NCI-H446 (cell line): ENCODE results near the gene UBE2J2.
"Not testable (repeated sequence)": the region's sequence is repeated elsewhere in the genome, so short reads cannot be mapped to it uniquely, and the experiment has no call there.

Experiments used
- DNase-seq, 2 experiments: peaks; one replicate each; lab custom pipeline; 2025; lab: John Stamatoyannopoulos, UW

UBE2J2 gene

DNA sequence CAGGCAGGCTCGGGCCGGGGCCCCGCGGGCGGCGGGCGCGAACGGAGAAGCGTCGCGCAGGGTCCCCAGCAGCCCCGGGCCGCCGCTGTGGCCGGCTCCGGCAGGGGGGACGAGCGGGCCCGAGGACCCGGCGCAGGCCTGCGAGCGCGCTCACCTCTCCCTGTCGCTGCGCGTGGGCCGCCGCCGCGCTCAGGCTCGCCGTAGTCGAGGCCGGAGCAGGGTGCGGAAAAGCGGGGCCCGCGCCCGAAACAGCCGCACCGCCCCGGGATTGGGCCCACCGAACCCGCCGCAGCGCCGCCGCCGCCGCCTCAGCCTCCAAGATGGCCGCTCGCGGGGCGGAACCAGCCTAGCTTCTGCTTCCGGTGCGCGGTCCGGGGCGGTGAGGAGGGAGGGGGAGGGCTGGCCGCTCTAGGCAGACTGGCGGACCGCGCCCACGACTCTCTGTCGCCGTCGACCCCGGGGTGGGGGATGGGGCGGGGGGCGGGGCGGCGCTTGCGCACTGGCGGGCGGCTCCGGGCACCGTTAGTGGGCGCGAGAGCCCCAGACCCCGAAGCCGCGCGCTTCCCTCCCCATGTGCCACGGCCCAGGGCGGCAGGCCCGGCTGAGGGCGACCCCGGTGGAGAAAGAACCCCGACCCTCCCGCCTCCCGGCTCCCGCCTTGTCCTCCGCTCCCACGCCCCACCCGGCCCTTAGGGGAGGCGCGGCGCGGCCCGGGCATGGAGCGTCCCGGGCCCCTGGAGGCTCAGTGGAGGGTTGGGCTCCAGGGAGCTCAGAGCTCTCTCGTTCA is at the start of gene UBE2J2:
Gene UBE2J2, minus strand, starts transcription at position 343 of the 787 bp plus-strand sequence. CDS start 5,862 bp downstream, outside the sequence.
- peak; percentile 65 to 93 for DNase-seq

DNA sequence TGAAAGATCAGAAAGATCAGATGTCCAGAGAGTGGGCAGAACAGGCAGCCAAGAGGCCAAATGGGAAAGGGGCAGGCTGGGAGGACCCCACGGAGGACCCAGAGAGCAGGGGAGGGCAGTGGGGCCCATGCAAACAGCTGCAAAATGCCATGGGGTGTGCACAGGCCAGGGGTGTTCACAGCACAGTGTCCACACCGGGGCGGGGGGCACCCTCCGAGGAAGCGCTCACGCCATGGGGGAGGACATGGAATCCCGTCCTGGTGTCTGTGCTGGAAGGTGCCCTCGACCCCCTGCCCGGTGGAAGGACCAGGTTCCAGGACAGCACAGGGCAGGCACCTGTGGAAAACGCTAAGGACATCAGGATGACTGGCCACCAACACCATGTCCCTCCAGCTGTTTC is 49.3 kb upstream of the UBE2J2 start:
- DNase-seq: no peak

GRCh38 chr1:1322418-1322817 is 48.8 kb upstream of the UBE2J2 start:
- DNase-seq: no peak

DNA sequence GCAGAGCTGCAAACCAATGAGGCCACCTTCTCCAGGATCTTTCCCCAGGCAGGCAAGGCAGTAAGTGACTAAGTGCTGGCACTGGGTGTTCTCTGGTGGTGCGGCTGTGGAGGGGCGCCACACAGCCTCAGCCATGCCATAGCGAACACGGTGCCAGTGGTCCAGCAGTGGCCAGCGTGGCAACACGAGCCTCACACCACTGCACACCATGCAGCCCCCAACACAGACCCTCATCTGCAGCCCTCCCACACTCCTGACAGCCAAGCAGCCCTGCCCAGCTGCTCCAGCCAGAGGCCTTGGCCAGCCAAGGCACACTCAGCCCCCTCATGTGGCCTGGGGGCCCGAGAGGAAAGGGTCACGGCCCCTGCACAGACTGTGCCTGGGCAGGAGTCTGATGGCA is 47.8 kb upstream of the UBE2J2 start:
- DNase-seq: no peak

DNA sequence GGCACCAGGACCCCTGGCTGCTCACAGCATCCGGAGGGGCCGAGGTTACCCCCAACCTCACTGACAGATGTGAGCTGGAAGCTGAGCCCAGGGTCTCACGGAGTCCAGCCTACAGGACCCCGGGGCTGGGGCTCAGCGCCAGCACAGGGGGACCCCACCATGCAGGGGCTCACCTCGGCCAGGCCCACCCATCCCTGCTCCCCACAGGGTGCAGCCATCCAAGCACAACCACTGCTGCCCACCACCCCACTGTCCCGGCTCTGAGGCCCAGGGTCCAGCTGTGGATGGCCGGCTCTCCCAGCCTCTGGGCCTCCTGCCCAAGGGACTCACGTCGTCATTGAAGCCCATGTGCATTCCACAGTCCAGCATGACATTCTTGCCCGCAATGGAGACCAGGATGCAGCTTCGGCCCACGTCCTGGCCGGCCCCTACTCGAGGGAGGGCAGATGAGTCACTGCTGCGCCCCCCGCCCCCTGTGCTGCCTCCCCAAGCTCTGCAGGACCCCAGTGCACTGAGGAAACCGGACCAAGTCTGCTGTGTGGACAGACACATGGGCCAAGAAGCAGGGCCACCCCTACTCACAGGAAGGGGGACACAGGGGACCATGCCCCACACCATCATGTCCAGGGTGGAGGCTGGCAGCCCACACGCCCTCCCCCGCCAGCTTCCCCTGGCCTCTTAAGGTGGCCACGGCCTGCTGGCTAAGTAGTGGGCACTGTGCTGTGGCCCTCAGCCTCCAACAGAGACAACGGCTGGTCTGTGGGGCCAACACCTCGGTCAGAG is 47.2 kb upstream of the UBE2J2 start:
- no peak for DNase-seq

- no peak for DNase-seq
Measured at GRCh38 chr1:1319646-1319941, 45.9 kb upstream of the UBE2J2 start.

DNA sequence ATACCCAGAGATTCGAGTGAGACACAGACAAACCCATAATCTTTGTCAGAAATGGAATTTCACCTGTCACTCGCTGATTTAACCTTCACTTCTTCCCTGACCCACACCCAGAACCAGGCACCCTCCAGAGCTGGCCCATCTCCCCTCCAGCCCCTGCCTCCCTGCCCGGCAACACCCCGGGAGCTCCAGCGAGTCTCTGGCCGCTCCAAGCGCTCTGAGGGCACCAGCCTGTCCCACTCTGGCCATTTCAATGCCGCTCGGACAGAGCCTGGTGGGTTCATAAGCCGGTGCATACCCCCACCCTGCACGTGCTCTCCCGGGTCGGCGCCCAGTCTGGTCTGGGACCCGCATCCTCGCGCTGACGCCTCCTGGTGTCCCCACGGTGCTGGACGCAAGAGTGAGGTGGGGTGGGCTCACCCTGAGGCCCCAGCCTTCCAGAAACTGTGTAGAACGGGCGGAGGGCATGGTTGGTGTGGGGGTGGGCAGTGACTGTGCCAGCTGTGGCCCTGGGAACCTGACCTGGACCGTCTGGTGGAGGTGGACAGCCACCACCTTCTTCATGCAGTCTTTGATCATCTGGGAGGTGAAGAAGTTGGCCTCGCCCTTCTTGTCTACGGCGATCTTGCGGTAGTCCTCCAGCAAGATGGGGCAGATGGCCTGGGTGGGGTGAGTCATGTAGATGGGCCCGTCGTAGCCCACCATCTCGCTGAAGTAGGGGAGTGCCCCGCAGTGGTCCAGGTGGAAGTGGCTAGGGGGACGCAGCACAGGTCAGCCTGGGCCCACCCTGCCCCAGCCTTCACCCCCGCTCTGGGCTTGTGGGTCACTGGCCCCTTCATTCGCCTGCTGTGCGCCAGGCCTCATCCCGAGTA is 45.4 kb upstream of the UBE2J2 start:
- DNase-seq: no peak

- DNase-seq: peak; percentile 87
Measured at GRCh38 chr1:1318131-1318652, 44.5 kb upstream of the UBE2J2 start.

- no peak for DNase-seq
Measured at GRCh38 chr1:1317420-1317819, 43.8 kb upstream of the UBE2J2 start.

DNA sequence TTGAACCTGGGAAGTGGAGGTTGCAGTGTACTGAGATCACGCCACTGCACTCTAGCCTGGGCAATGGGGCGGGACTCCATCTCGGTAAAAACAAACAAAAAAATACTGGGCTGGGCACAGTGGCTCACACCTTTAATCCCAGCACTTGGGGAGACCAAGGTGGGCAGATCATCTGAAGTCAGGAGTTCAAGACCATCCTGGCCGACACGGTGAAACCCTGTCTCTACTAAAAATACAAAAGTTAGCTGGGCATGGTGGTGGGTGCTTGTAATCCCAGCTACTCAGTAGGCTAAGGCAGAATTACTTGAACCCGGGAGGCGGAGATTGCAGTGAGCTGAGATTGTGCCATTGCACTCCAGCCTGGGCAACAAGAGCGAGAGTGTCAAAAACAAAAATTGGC is 42.5 kb upstream of the UBE2J2 start:
- DNase-seq: not testable (repeated sequence)

GRCh38 chr1:1315435-1315954 is 41.8 kb upstream of the UBE2J2 start:
- DNase-seq: no peak

GRCh38 chr1:1314678-1315335 is 41.2 kb upstream of the UBE2J2 start:
- no peak for DNase-seq

DNA sequence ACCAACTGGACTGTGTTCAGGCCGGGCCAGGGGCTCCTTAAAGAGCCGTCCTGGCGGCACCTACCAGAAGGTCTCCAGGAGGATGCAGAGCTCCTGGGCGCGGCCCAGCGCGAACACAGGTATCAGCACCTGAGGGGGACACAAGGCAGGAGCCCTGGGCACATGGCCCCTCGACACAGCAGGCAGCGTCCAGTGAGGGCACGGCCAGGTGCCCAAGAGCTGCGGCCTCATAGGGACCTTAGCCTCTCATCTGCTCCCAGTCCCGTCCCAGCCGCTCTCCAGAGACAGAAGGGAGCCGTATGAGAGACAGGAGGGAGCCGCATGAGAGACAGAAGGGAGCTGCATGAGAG is 40.6 kb upstream of the UBE2J2 start:
- no peak for DNase-seq

- DNase-seq: no peak
Measured at GRCh38 chr1:1313500-1314236, 40.0 kb upstream of the UBE2J2 start.

DNA sequence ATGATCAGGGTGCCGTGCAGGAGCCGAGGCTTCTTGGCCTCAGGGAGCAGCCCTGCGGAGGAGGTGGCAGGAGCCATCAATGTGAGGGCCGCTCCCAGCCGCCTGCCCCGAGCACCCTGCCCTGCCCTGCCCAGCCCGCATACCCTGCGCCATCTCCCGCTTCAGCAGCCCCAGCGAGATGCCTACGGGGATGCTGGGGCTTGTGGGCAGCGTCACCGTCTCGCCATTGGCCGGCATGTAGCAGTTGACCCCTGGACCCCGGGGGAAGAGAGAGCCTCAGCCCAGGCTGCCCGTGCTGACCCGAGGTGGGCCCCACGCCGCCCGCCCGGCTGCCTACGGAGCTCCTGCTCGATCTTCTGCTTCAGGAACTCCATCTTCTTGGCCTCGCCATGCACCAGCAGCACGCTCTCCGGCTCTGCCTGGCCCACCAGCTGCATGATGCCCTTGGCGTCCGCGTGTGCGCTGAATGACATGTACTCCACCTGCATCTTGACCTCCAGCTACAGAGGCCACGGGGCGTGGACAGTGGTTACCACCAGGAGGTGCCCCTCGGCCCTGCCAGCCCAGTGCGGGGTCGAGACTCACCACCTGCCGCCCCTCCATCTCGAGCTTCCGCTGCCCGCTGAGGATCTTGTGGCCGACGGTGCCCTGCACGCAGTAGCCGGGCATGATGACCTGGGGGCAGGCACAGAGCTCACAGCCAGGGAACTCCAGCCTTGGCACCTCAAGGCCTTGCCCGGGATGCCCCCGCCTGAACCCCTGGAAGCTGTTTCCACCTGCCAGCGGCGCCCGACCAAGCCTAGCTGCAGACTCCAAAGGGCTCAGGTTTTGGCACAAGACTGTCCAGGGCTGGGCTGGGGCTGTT is 39.0 kb upstream of the UBE2J2 start:
- DNase-seq: no peak

DNA sequence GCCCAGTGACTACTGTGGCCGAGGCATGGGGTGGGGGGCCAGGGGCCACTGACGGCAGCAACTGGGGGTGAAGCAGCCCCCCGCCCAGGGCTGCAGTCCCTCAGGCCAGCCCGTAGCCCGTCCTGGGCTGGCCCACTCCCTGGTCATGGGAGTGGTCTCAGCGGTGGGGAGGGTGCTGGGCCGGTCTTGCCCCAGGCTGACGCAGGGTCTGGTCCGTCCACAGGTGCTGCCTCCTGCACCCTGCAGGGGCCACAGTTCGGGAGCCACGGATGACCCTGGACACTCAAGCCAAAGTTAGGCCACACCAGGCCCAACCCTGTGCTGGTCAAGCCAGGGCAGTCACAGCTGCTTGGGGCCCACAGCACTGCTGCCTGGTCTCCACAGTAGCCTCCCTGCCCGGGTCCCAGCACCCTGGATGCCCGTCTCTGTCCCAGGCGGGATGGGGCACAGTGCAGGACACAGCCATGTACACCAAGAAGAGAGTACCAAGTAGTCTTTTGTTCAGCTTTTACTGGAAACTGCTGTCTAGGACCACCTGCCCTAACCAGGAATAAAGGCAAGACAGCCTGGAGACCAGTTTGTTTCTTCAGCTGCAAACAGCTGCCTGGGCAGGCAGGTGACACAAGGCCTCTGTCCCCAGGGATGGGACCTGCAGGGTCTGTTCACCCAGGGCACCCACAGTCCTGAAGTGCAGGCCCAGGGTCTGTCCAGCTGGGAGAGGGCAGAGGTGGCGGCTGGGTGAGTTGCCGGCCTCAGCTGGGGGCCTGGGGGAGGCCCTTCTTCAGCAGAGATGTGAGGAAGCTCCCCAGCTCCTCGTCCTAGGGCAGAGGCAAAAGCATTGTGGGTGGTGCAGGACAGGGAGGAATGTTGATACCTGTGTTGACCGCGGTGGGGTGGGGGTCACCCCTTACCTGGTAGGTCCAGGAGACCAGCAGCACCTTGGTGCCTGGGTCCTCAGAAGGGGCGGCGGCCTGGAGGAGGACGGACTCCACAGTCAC is 37.8 kb upstream of the UBE2J2 start:
- DNase-seq: no peak

- DNase-seq: no peak
Measured at GRCh38 chr1:1310476-1311053, 36.9 kb upstream of the UBE2J2 start.

DNA sequence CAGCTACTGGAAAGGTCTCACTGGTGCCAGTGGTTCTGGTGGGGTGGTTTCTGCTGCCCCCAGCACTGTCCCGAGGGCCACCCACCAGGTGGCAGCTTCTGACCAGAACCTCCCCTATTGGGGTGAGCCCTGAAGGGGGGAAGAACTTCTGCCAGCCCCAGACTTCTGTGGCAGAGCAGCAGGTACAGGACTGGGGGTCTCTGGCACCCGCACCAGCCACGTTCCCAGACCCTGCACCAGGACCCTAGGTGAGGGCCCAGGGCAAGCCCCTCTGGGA is 36.4 kb upstream of the UBE2J2 start:
- DNase-seq: no peak
